B cell (primary cell): Measurements from ENCODE around the gene NPHP4.

ENCODE experiments used
- EZH2 ChIP-seq: IDR thresholded peaks from 2 replicates; pipeline ENCODE4 v1.6.1; 2012; ENCODE audit warnings: borderline replicate concordance, low read depth, mild to moderate bottlenecking, moderate library complexity, low read length; ENCODE audit not compliant: insufficient read depth, poor library complexity, severe bottlenecking
- TF ChIP-seq, protein P1 (sequence below): fragments of 200-600 bp; IDR thresholded peaks from one replicate; pipeline ENCODE4 v1.8.0; 2022; ENCODE audit warnings: antibody characterized with exemption, mild to moderate bottlenecking

DNA sequence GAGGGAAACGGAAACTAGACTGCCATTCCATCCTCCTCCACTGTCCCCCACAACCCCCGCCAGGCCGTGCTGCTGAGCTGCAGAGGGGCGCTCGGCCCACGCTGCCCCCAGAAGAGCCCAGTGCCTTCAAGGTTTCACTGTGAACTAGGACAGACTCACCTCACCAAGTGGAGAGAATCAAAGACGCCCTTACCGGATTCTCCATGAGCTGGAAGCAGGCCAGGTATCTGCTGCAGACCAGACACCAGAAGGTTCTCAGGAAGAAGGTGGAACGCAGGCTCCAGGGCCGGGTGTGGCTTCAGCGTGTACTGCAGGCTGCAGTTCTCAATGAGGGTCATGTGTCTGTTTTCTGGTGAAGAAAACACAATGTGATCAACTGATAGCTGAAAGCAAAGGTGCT is 30.6 kb downstream of the NPHP4 start:
- TF ChIP-seq, protein P1, sequence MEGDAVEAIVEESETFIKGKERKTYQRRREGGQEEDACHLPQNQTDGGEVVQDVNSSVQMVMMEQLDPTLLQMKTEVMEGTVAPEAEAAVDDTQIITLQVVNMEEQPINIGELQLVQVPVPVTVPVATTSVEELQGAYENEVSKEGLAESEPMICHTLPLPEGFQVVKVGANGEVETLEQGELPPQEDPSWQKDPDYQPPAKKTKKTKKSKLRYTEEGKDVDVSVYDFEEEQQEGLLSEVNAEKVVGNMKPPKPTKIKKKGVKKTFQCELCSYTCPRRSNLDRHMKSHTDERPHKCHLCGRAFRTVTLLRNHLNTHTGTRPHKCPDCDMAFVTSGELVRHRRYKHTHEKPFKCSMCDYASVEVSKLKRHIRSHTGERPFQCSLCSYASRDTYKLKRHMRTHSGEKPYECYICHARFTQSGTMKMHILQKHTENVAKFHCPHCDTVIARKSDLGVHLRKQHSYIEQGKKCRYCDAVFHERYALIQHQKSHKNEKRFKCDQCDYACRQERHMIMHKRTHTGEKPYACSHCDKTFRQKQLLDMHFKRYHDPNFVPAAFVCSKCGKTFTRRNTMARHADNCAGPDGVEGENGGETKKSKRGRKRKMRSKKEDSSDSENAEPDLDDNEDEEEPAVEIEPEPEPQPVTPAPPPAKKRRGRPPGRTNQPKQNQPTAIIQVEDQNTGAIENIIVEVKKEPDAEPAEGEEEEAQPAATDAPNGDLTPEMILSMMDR, result no peak
- TF ChIP-seq EZH2, result no peak
